WTC11 (cell line): ENCODE results near the gene TERF2IP. TPM values are rescaled to one million over a fixed set of nuclear protein-coding genes. Genes with fewer than 3 reads are reported as not detected.

Experiments
- ATAC-seq: fragments of 200-7000 bp; cut with Tn5 transposase; 2 replicates; pipeline ENCODE4 v1.10.0; 2021; ENCODE audit warnings: mild to moderate bottlenecking, moderate library complexity
- CTCF ChIA-PET: fragments of 300-600 bp; sonication (Branson Sonifier 250); formaldehyde crosslinking; loops from one replicate; lab custom pipeline; 2021; ENCODE audit warnings: antibody characterized with exemption; lab: Charles Lee
- POLR2A ChIA-PET: fragments of 350-600 bp; sonication (Branson Sonifier 250); formaldehyde crosslinking; loops from one replicate; lab custom pipeline; 2021; ENCODE audit warnings: antibody characterized with exemption; lab: Charles Lee
- DNase-seq: peaks from one replicate; pipeline ENCODE4 v3.0.0; 2021; ENCODE audit warnings: low spot score
- H3K27ac Mint-ChIP-seq: 2 replicates; pipeline ENCODE4 v1.8.0; 2021; ENCODE audit warnings: mixed read lengths
- H3K27me3 Mint-ChIP-seq: 2 replicates; pipeline ENCODE4 v1.8.0; 2021; ENCODE audit warnings: low read depth, mild to moderate bottlenecking, moderate library complexity, mixed read lengths
- H3K36me3 Mint-ChIP-seq: 2 replicates; pipeline ENCODE4 v1.8.0; 2021; ENCODE audit warnings: mixed read lengths
- H3K4me1 Mint-ChIP-seq: 2 replicates; pipeline ENCODE4 v1.8.0; 2022; ENCODE audit warnings: mixed read lengths
- H3K4me3 Mint-ChIP-seq: 2 replicates; pipeline ENCODE4 v1.8.0; 2021; ENCODE audit warnings: mild to moderate bottlenecking, moderate library complexity, mixed read lengths
- H3K9me3 Mint-ChIP-seq: 2 replicates; pipeline ENCODE4 v1.8.0; 2021; ENCODE audit warnings: mixed read lengths
- FOXK1 ChIP-seq: sonication (generic); formaldehyde crosslinking; IDR thresholded peaks from 2 replicates; pipeline ENCODE4 v1.8.0; 2022; ENCODE audit warnings: mild to moderate bottlenecking, moderate library complexity, missing genetic modification reagents
- FOXP1 ChIP-seq: sonication (generic); formaldehyde crosslinking; IDR thresholded peaks from 2 replicates; pipeline ENCODE4 v1.8.0; 2022; ENCODE audit warnings: missing genetic modification reagents, mild to moderate bottlenecking, moderate library complexity, borderline replicate concordance
- HMGA2 ChIP-seq: fragments of 250-450 bp; sonication (Bioruptor Pico); IDR thresholded peaks from 2 replicates; pipeline ENCODE4 v1.4.0; 2021; ENCODE audit warnings: mild to moderate bottlenecking, moderate library complexity
- JAZF1 ChIP-seq: fragments of 250-450 bp; sonication (Bioruptor Pico); IDR thresholded peaks from 2 replicates; pipeline ENCODE4 v1.9.0; 2021; ENCODE audit warnings: moderate library complexity, mild to moderate bottlenecking, inconsistent platforms
- MXD4 ChIP-seq: fragments of 250-450 bp; sonication (Bioruptor Pico); IDR thresholded peaks from 2 replicates; pipeline ENCODE4 v1.8.0; 2021; ENCODE audit warnings: mild to moderate bottlenecking, moderate library complexity, borderline replicate concordance
- NFATC4 ChIP-seq: fragments of 250-450 bp; sonication (Bioruptor Pico); IDR thresholded peaks from 2 replicates; pipeline ENCODE4 v1.9.0; 2021; ENCODE audit warnings: mild to moderate bottlenecking
- PRRX2 ChIP-seq: fragments of 250-450 bp; sonication (Bioruptor Pico); IDR thresholded peaks from 2 replicates; pipeline ENCODE4 v1.8.0; 2021; ENCODE audit warnings: mild to moderate bottlenecking
- RORB ChIP-seq: fragments of 250-450 bp; sonication (Bioruptor Pico); IDR thresholded peaks from 2 replicates; pipeline ENCODE4 v1.9.0; 2021; ENCODE audit warnings: mild to moderate bottlenecking
- ZNF232 ChIP-seq: sonication (generic); formaldehyde crosslinking; IDR thresholded peaks from 2 replicates; pipeline ENCODE4 v1.8.0; 2022; ENCODE audit warnings: mild to moderate bottlenecking, missing genetic modification reagents
- ZNF671 ChIP-seq: fragments of 250-450 bp; sonication (Bioruptor Pico); IDR thresholded peaks from 2 replicates; pipeline ENCODE4 v1.8.0; 2021; ENCODE audit warnings: mild to moderate bottlenecking
- total RNA-seq: library from RNA; stranded (reverse); gene quantifications from 3 replicates; pipeline ENCODE4 v1.2.3, GENCODE V29; 2021
- TF ChIP-seq, protein P1 (sequence below): sonication (generic); formaldehyde crosslinking; IDR thresholded peaks from 2 replicates; pipeline ENCODE4 v1.8.1; 2022; ENCODE audit warnings: missing genetic modification reagents, borderline replicate concordance
- TF ChIP-seq, protein P2 (sequence below): fragments of 250-450 bp; sonication (Bioruptor Pico); IDR thresholded peaks from 2 replicates; pipeline ENCODE4 v1.9.0; 2021; ENCODE audit warnings: moderate library complexity, mild to moderate bottlenecking, inconsistent platforms, borderline replicate concordance
- TF ChIP-seq, protein P3 (sequence below): sonication (generic); formaldehyde crosslinking; IDR thresholded peaks from 2 replicates; pipeline ENCODE4 v1.8.0; 2023; ENCODE audit warnings: mild to moderate bottlenecking, missing genetic modification reagents
- TF ChIP-seq, protein P4 (sequence below): sonication (generic); formaldehyde crosslinking; IDR thresholded peaks from 2 replicates; pipeline ENCODE4 v1.8.1; 2023; ENCODE audit warnings: mild to moderate bottlenecking, missing genetic modification reagents
- TF ChIP-seq, protein P5 (sequence below): sonication (generic); formaldehyde crosslinking; IDR thresholded peaks from 2 replicates; pipeline ENCODE4 v1.8.0; 2022; ENCODE audit warnings: mild to moderate bottlenecking, missing genetic modification reagents
- TF ChIP-seq, protein P6 (sequence below): sonication (generic); formaldehyde crosslinking; IDR thresholded peaks from 2 replicates; pipeline ENCODE4 v1.8.1; 2022; ENCODE audit warnings: low read depth, mild to moderate bottlenecking, moderate library complexity, missing genetic modification reagents, borderline replicate concordance
- TF ChIP-seq, protein P7 (sequence below): fragments of 200-600 bp; IDR thresholded peaks from 2 replicates; pipeline ENCODE4 v1.8.0; 2022; ENCODE audit warnings: antibody characterized with exemption
- TF ChIP-seq, protein P8 (sequence below): fragments of 250-450 bp; sonication (Bioruptor Pico); conservative IDR thresholded peaks from 2 replicates; pipeline ENCODE4 v1.9.0; 2021; ENCODE audit warnings: mild to moderate bottlenecking
- TF ChIP-seq, protein P9 (sequence below): sonication (generic); formaldehyde crosslinking; IDR thresholded peaks from 2 replicates; pipeline ENCODE4 v1.8.1; 2022; ENCODE audit warnings: low read depth, missing genetic modification reagents, borderline replicate concordance

Gene TERF2IP
- total RNA-seq, 1 experiment from 2014 or later = 14.7 TPM

DNA sequence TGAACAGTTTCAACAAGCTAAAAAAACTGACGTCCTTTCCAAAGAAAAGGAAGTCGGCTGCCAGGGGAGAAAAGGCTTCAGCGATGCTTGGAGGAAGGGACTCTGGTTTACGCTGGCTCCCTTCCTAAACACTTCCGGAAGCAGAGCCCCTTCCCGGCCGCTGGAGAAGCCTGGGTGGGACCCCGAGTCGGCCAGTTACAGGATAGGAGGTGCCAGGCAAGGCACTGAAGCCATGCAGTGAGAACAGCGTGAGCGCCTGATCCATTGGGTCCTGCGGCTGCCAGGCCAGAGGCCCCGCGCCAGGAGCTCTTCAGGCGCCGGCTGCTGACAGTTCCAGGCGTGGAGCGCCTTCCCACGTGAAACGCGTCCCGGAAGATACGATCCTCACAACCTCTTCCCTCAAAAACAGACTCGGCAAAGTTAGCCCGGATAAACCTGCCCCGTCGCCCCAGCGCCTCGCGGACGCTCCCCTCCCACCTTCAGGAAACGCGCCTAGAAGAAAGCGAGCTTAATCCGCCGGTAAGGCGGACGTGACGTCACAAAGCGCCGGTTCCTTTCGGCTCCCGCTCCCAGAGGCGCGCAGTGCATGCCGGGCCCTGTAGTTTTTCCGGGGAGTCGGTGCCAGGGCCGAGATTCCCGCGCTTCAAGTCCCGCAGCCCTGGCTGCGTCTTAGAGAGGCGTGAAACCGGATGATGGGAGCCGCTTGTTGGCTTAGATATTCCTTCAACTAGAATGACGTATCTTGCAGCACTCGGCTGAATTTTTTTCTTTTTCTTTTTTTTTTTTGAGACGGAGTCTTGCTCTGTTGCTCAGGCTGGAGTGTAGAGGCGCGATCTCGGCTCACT is 24.6 kb upstream of the TERF2IP start, which contains the start of gene ADAT1 (continued):
- TF ChIP-seq, protein P1, sequence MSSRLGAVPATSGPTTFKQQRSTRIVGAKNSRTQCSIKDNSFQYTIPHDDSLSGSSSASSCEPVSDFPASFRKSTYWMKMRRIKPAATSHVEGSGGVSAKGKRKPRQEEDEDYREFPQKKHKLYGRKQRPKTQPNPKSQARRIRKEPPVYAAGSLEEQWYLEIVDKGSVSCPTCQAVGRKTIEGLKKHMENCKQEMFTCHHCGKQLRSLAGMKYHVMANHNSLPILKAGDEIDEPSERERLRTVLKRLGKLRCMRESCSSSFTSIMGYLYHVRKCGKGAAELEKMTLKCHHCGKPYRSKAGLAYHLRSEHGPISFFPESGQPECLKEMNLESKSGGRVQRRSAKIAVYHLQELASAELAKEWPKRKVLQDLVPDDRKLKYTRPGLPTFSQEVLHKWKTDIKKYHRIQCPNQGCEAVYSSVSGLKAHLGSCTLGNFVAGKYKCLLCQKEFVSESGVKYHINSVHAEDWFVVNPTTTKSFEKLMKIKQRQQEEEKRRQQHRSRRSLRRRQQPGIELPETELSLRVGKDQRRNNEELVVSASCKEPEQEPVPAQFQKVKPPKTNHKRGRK (CRISPR knock-in tag) = no peak
- TF ChIP-seq, protein P2, sequence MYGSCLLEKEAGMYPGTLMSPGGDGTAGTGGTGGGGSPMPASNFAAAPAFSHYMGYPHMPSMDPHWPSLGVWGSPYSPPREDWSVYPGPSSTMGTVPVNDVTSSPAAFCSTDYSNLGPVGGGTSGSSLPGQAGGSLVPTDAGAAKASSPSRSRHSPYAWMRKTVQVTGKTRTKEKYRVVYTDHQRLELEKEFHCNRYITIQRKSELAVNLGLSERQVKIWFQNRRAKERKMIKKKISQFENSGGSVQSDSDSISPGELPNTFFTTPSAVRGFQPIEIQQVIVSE = no peak
- TF ChIP-seq NFATC4 (CRISPR knock-in tag) (no peak), FOXP1 (CRISPR knock-in tag) (0 out of 2 replicates have a peak, but pooled peaks have one; percentile 24), RORB (no peak), FOXK1 (CRISPR knock-in tag) (peak; percentile 14; the same call in 1 of the 2 replicates)

DNA sequence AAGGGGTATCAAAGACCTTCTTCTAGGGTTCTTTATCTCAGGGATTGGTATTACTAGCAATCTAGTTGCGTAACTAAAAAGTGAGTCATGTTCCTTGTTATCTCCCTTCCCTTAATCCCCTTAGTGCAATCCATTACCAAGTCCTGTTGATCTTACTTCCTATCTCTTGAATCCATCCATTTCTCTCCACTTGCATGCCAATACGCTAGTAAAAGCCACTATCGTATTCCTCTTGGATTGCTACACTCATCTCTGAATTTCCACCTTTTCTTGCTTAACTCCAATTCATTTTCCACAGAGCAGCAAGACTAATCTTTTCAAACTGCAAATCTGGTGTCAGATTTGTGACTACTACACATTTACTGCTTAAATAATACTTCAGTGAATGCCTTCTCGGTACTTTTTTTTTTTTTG is 22.6 kb upstream of the TERF2IP start:
- ChIA-PET CTCF (no interaction called here), POLR2A (no interaction called here)
- peaks cover 15% of the 10 kb centered on the region for H3K4me1 Mint-ChIP-seq
- no peak for TF ChIP-seq NFATC4 (CRISPR knock-in tag)
- TF ChIP-seq PRRX2 (CRISPR knock-in tag) = no peak
- TF ChIP-seq, protein P3, sequence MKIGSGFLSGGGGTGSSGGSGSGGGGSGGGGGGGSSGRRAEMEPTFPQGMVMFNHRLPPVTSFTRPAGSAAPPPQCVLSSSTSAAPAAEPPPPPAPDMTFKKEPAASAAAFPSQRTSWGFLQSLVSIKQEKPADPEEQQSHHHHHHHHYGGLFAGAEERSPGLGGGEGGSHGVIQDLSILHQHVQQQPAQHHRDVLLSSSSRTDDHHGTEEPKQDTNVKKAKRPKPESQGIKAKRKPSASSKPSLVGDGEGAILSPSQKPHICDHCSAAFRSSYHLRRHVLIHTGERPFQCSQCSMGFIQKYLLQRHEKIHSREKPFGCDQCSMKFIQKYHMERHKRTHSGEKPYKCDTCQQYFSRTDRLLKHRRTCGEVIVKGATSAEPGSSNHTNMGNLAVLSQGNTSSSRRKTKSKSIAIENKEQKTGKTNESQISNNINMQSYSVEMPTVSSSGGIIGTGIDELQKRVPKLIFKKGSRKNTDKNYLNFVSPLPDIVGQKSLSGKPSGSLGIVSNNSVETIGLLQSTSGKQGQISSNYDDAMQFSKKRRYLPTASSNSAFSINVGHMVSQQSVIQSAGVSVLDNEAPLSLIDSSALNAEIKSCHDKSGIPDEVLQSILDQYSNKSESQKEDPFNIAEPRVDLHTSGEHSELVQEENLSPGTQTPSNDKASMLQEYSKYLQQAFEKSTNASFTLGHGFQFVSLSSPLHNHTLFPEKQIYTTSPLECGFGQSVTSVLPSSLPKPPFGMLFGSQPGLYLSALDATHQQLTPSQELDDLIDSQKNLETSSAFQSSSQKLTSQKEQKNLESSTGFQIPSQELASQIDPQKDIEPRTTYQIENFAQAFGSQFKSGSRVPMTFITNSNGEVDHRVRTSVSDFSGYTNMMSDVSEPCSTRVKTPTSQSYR (CRISPR knock-in tag) = no peak
- no peak for TF ChIP-seq MXD4 (CRISPR knock-in tag)
- TF ChIP-seq, protein P4, sequence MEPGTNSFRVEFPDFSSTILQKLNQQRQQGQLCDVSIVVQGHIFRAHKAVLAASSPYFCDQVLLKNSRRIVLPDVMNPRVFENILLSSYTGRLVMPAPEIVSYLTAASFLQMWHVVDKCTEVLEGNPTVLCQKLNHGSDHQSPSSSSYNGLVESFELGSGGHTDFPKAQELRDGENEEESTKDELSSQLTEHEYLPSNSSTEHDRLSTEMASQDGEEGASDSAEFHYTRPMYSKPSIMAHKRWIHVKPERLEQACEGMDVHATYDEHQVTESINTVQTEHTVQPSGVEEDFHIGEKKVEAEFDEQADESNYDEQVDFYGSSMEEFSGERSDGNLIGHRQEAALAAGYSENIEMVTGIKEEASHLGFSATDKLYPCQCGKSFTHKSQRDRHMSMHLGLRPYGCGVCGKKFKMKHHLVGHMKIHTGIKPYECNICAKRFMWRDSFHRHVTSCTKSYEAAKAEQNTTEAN (CRISPR knock-in tag) = no peak
- TF ChIP-seq, protein P5, sequence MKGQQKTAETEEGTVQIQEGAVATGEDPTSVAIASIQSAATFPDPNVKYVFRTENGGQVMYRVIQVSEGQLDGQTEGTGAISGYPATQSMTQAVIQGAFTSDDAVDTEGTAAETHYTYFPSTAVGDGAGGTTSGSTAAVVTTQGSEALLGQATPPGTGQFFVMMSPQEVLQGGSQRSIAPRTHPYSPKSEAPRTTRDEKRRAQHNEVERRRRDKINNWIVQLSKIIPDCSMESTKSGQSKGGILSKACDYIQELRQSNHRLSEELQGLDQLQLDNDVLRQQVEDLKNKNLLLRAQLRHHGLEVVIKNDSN = no peak
- TF ChIP-seq, protein P6, sequence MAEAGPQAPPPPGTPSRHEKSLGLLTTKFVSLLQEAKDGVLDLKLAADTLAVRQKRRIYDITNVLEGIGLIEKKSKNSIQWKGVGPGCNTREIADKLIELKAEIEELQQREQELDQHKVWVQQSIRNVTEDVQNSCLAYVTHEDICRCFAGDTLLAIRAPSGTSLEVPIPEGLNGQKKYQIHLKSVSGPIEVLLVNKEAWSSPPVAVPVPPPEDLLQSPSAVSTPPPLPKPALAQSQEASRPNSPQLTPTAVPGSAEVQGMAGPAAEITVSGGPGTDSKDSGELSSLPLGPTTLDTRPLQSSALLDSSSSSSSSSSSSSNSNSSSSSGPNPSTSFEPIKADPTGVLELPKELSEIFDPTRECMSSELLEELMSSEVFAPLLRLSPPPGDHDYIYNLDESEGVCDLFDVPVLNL (CRISPR knock-in tag) = no peak
- no peak for TF ChIP-seq ZNF232 (CRISPR knock-in tag)
- TF ChIP-seq, protein P7, sequence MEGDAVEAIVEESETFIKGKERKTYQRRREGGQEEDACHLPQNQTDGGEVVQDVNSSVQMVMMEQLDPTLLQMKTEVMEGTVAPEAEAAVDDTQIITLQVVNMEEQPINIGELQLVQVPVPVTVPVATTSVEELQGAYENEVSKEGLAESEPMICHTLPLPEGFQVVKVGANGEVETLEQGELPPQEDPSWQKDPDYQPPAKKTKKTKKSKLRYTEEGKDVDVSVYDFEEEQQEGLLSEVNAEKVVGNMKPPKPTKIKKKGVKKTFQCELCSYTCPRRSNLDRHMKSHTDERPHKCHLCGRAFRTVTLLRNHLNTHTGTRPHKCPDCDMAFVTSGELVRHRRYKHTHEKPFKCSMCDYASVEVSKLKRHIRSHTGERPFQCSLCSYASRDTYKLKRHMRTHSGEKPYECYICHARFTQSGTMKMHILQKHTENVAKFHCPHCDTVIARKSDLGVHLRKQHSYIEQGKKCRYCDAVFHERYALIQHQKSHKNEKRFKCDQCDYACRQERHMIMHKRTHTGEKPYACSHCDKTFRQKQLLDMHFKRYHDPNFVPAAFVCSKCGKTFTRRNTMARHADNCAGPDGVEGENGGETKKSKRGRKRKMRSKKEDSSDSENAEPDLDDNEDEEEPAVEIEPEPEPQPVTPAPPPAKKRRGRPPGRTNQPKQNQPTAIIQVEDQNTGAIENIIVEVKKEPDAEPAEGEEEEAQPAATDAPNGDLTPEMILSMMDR = no peak
- TF ChIP-seq JAZF1 = no peak
- no peak for TF ChIP-seq ZNF671 (CRISPR knock-in tag)
- TF ChIP-seq HMGA2 = no peak
- TF ChIP-seq, protein P8, sequence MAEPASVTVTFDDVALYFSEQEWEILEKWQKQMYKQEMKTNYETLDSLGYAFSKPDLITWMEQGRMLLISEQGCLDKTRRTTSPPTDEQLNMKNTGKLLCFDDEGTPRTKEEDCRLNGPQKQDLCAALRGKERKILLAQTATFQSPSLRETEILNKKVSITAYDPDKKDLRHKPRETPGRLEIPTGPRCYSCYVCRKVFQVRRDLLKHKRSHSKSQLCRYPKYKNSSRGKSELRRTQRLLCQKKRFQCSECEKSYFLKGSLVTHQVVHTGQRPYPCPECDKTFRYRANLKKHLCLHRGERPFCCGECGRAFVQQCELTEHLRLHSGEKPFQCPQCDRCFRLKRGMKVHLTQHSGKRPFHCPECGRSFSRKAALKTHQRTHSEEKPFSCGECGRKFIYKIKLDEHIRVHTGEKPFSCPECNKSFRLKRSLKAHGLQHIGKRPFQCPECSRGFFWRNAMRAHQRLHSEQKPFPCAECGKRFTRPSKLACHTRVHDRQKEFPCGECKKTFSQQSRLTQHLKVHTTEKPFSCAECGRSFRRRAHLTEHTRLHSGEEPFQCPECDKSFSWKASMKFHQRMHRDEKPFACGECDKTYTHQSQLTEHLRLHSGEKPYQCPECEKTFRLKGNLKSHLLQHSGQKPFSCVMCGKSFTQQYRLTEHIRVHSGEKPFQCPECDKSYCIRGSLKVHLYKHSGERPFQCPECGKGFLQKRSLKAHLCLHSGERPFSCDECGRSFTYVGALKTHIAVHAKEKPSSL (CRISPR knock-in tag) = no peak
- TF ChIP-seq, protein P9, sequence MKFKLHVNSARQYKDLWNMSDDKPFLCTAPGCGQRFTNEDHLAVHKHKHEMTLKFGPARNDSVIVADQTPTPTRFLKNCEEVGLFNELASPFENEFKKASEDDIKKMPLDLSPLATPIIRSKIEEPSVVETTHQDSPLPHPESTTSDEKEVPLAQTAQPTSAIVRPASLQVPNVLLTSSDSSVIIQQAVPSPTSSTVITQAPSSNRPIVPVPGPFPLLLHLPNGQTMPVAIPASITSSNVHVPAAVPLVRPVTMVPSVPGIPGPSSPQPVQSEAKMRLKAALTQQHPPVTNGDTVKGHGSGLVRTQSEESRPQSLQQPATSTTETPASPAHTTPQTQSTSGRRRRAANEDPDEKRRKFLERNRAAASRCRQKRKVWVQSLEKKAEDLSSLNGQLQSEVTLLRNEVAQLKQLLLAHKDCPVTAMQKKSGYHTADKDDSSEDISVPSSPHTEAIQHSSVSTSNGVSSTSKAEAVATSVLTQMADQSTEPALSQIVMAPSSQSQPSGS (CRISPR knock-in tag) = no peak
- ATAC-seq (no peak), DNase-seq (no peak)
- no peak overlapping the region for H3K4me3 Mint-ChIP-seq
- peaks cover 55% of the 10 kb centered on the region for H3K36me3 Mint-ChIP-seq
- no peaks in the 10 kb centered on the region for H3K27me3 Mint-ChIP-seq
- no peaks in the 10 kb centered on the region for H3K9me3 Mint-ChIP-seq
- peak overlapping the region; percentile 16; the same call in 1 of the 2 replicates for H3K27ac Mint-ChIP-seq
